ENCODE results near the gene UPK1B.
A peak's percentile ranks its signal among the peaks of the same experiment; 100 is the strongest.
"Not testable (repeated sequence)": the region's sequence is repeated elsewhere in the genome, so short reads cannot be mapped to it uniquely, and the experiment has no call there.

Gene UPK1B

GRCh38 chr3:119235151-119235550, 61.8 kb downstream of the UPK1B start:
- Histone ChIP-seq H3K9me3 (ENCODE audit: insufficient read depth, low read length) (no peaks in the 10 kb centered on the region), H3K9ac (ENCODE audit: insufficient read length, low read depth) (no peak overlapping the region), H3K36me3 (ENCODE audit: insufficient read depth, insufficient read length, low read length) (peaks cover 56% of the 10 kb centered on the region), H3K4me3 (ENCODE audit: insufficient read length, low read depth) (no peak overlapping the region), H3K27me3 (ENCODE audit: insufficient read depth, insufficient read length) (no peaks in the 10 kb centered on the region), H3K4me1 (ENCODE audit: insufficient read depth, insufficient read length) (no peaks in the 10 kb centered on the region)
- no peak for DNase-seq (ENCODE audit: low read depth, low spot score)
- TF ChIP-seq YY1 (IDR thresholded peaks at IDR 0.05; ENCODE audit: insufficient read depth, insufficient read length) (no peak), SUZ12 (IDR thresholded peaks at IDR 0.05; ENCODE audit: extremely low read depth, insufficient read depth, insufficient read length) (no peak), ZNF274 (IDR thresholded peaks at IDR 0.05; ENCODE audit: low read depth, low read length) (no peak)

- Histone ChIP-seq H3K27me3 (ENCODE audit: insufficient read depth, insufficient read length) (no peaks in the 10 kb centered on the region), H3K36me3 (ENCODE audit: insufficient read depth, insufficient read length, low read length) (peaks cover 45% of the 10 kb centered on the region), H3K4me3 (ENCODE audit: insufficient read length, low read depth) (no peak overlapping the region), H3K9ac (ENCODE audit: insufficient read length, low read depth) (no peak overlapping the region), H3K4me1 (ENCODE audit: insufficient read depth, insufficient read length) (no peaks in the 10 kb centered on the region), H3K9me3 (ENCODE audit: insufficient read depth, low read length) (no peaks in the 10 kb centered on the region)
- no peak for TF ChIP-seq ZNF274 (IDR thresholded peaks at IDR 0.05; ENCODE audit: low read depth, low read length)
- no peak for TF ChIP-seq YY1 (IDR thresholded peaks at IDR 0.05; ENCODE audit: insufficient read depth, insufficient read length)
- no peak for TF ChIP-seq SUZ12 (IDR thresholded peaks at IDR 0.05; ENCODE audit: extremely low read depth, insufficient read depth, insufficient read length)
- no peak for DNase-seq (ENCODE audit: low read depth, low spot score)
Observed at GRCh38 chr3:119236756-119237155, 63.4 kb downstream of the UPK1B start.

- no peak for TF ChIP-seq SUZ12 (IDR thresholded peaks at IDR 0.05; ENCODE audit: extremely low read depth, insufficient read depth, insufficient read length)
- no peak for TF ChIP-seq YY1 (IDR thresholded peaks at IDR 0.05; ENCODE audit: insufficient read depth, insufficient read length)
- no peak for TF ChIP-seq ZNF274 (IDR thresholded peaks at IDR 0.05; ENCODE audit: low read depth, low read length)
- Histone ChIP-seq H3K4me1 (ENCODE audit: insufficient read depth, insufficient read length) (no peaks in the 10 kb centered on the region), H3K36me3 (ENCODE audit: insufficient read depth, insufficient read length, low read length) (peaks cover 40% of the 10 kb centered on the region), H3K27me3 (ENCODE audit: insufficient read depth, insufficient read length) (no peaks in the 10 kb centered on the region), H3K4me3 (ENCODE audit: insufficient read length, low read depth) (no peak overlapping the region), H3K9ac (ENCODE audit: insufficient read length, low read depth) (no peak overlapping the region), H3K9me3 (ENCODE audit: insufficient read depth, low read length) (no peaks in the 10 kb centered on the region; the same call in 1 of the 2 replicates)
- no peak for DNase-seq (ENCODE audit: low read depth, low spot score)
Observed at GRCh38 chr3:119237299-119237698, 63.9 kb downstream of the UPK1B start.

GRCh38 chr3:119238363-119238762, 65.0 kb downstream of the UPK1B start:
- H3K9ac ChIP-seq (ENCODE audit: insufficient read length, low read depth) = no peak overlapping the region
- H3K27me3 ChIP-seq (ENCODE audit: insufficient read depth, insufficient read length) = no peaks in the 10 kb centered on the region
- H3K36me3 ChIP-seq (ENCODE audit: insufficient read depth, insufficient read length, low read length) = peaks cover 32% of the 10 kb centered on the region
- no peaks in the 10 kb centered on the region for H3K4me1 ChIP-seq (ENCODE audit: insufficient read depth, insufficient read length)
- TF ChIP-seq YY1 (IDR thresholded peaks at IDR 0.05; ENCODE audit: insufficient read depth, insufficient read length) (no peak), ZNF274 (IDR thresholded peaks at IDR 0.05; ENCODE audit: low read depth, low read length) (no peak), SUZ12 (IDR thresholded peaks at IDR 0.05; ENCODE audit: extremely low read depth, insufficient read depth, insufficient read length) (no peak)
- H3K4me3 ChIP-seq (ENCODE audit: insufficient read length, low read depth) = no peak overlapping the region
- no peak for DNase-seq (ENCODE audit: low read depth, low spot score)
- no peaks in the 10 kb centered on the region; the same call in 1 of the 2 replicates for H3K9me3 ChIP-seq (ENCODE audit: insufficient read depth, low read length)

- no peak for DNase-seq (ENCODE audit: low read depth, low spot score)
- Histone ChIP-seq H3K4me3 (ENCODE audit: insufficient read length, low read depth) (no peak overlapping the region), H3K9ac (ENCODE audit: insufficient read length, low read depth) (no peak overlapping the region), H3K27me3 (ENCODE audit: insufficient read depth, insufficient read length) (no peaks in the 10 kb centered on the region), H3K36me3 (ENCODE audit: insufficient read depth, insufficient read length, low read length) (peaks cover 23% of the 10 kb centered on the region), H3K4me1 (ENCODE audit: insufficient read depth, insufficient read length) (no peaks in the 10 kb centered on the region), H3K9me3 (ENCODE audit: insufficient read depth, low read length) (no peaks in the 10 kb centered on the region; the same call in 1 of the 2 replicates)
- TF ChIP-seq SUZ12 (IDR thresholded peaks at IDR 0.05; ENCODE audit: extremely low read depth, insufficient read depth, insufficient read length) (no peak), YY1 (IDR thresholded peaks at IDR 0.05; ENCODE audit: insufficient read depth, insufficient read length) (no peak), ZNF274 (IDR thresholded peaks at IDR 0.05; ENCODE audit: low read depth, low read length) (no peak)
Observed at GRCh38 chr3:119239206-119239820, 65.9 kb downstream of the UPK1B start.

- Histone ChIP-seq H3K27me3 (ENCODE audit: insufficient read depth, insufficient read length) (no peaks in the 10 kb centered on the region), H3K9me3 (ENCODE audit: insufficient read depth, low read length) (no peaks in the 10 kb centered on the region; the same call in 1 of the 2 replicates), H3K36me3 (ENCODE audit: insufficient read depth, insufficient read length, low read length) (peaks cover 14% of the 10 kb centered on the region), H3K4me3 (ENCODE audit: insufficient read length, low read depth) (peak overlapping the region; percentile 69), H3K9ac (ENCODE audit: insufficient read length, low read depth) (peak overlapping the region; percentile 89), H3K4me1 (ENCODE audit: insufficient read depth, insufficient read length) (no peaks in the 10 kb centered on the region)
- DNase-seq (ENCODE audit: low read depth, low spot score) = no peak
- TF ChIP-seq SUZ12 (IDR thresholded peaks at IDR 0.05; ENCODE audit: extremely low read depth, insufficient read depth, insufficient read length) (no peak), YY1 (IDR thresholded peaks at IDR 0.05; ENCODE audit: insufficient read depth, insufficient read length) (no peak), ZNF274 (IDR thresholded peaks at IDR 0.05; ENCODE audit: low read depth, low read length) (no peak)
Observed at GRCh38 chr3:119240101-119240590, 66.7 kb downstream of the UPK1B start.

GRCh38 chr3:119240591-119241434, 67.4 kb downstream of the UPK1B start, which contains the start of gene B4GALT4:
TSS of gene B4GALT4 (minus strand) at chr3:119240878. CDS start at chr3:119230099, 10,779 bp downstream.
- H3K27me3 ChIP-seq (ENCODE audit: insufficient read depth, insufficient read length) = no peaks in the 10 kb centered on the region
- no peaks in the 10 kb centered on the region; the same call in 1 of the 2 replicates for H3K9me3 ChIP-seq (ENCODE audit: insufficient read depth, low read length)
- H3K36me3 ChIP-seq (ENCODE audit: insufficient read depth, insufficient read length, low read length) = peaks cover 9% of the 10 kb centered on the region
- TF ChIP-seq YY1 (IDR thresholded peaks at IDR 0.05; ENCODE audit: insufficient read depth, insufficient read length) (no peak), SUZ12 (IDR thresholded peaks at IDR 0.05; ENCODE audit: extremely low read depth, insufficient read depth, insufficient read length) (no peak), ZNF274 (IDR thresholded peaks at IDR 0.05; ENCODE audit: low read depth, low read length) (no peak)
- H3K9ac ChIP-seq (ENCODE audit: insufficient read length, low read depth) = peak within 1 kb of the TSS; percentile 89
- H3K4me1 ChIP-seq (ENCODE audit: insufficient read depth, insufficient read length) = no peaks in the 10 kb centered on the region
- DNase-seq (ENCODE audit: low read depth, low spot score) = peak; percentile 84
- H3K4me3 ChIP-seq (ENCODE audit: insufficient read length, low read depth) = peak within 1 kb of the TSS; percentile 69

GRCh38 chr3:119242387-119243057, 69.1 kb downstream of the UPK1B start:
- H3K4me3 ChIP-seq (ENCODE audit: insufficient read length, low read depth); DNase-seq (ENCODE audit: low read depth, low spot score); H3K9ac ChIP-seq (ENCODE audit: insufficient read length, low read depth); H3K36me3 ChIP-seq (ENCODE audit: insufficient read depth, insufficient read length, low read length); H3K4me1 ChIP-seq (ENCODE audit: insufficient read depth, insufficient read length); H3K27me3 ChIP-seq (ENCODE audit: insufficient read depth, insufficient read length); H3K9me3 ChIP-seq (ENCODE audit: insufficient read depth, low read length): not testable (repeated sequence)

GRCh38 chr3:119243058-119243529, 69.7 kb downstream of the UPK1B start:
- not testable (repeated sequence) for H3K9me3 ChIP-seq (ENCODE audit: insufficient read depth, low read length); H3K4me3 ChIP-seq (ENCODE audit: insufficient read length, low read depth); DNase-seq (ENCODE audit: low read depth, low spot score); H3K27me3 ChIP-seq (ENCODE audit: insufficient read depth, insufficient read length); H3K4me1 ChIP-seq (ENCODE audit: insufficient read depth, insufficient read length); H3K36me3 ChIP-seq (ENCODE audit: insufficient read depth, insufficient read length, low read length); H3K9ac ChIP-seq (ENCODE audit: insufficient read length, low read depth)
